G401 (cell line): ENCODE data around the gene USF3. TPM values are rescaled to one million over a fixed set of nuclear protein-coding genes. Genes with fewer than 3 reads are reported as not detected.

Experiments used
- DNase-seq: peaks from one replicate; pipeline ENCODE4 v3.0.0-alpha.2; 2015; ENCODE audit warnings: low spot score
- in situ Hi-C: cut with HindIII; loops from 2 replicates; pipeline ENCODE4 v1.10.0; 2016; ENCODE audit warnings: low sequenced_read_pairs, mixed read lengths
- total RNA-seq: library from RNA; depleted of rRNA; stranded (reverse); fragments of >200 nt; shearing (Covaris generic); gene quantifications from 2 replicates; pipeline ENCODE4 v1.2.3, GENCODE V29; 2014; rRNA removed

USF3 gene
- total RNA-seq, 1 experiment from 2014 or later: 4.5 TPM

GRCh38 chr3:113626503-113627371, 69.7 kb downstream of the USF3 start:
- peak; percentile 85 for DNase-seq
- in situ Hi-C loops: no loop called here

GRCh38 chr3:113625834-113626233, 70.6 kb downstream of the USF3 start:
- in situ Hi-C loops: no loop called here

GRCh38 chr3:113623811-113624210, 72.6 kb downstream of the USF3 start:
- in situ Hi-C loops: no loop called here
- no peak for DNase-seq

More at GRCh38 chr3:113625834-113626233, 70.6 kb downstream of the USF3 start:
- DNase-seq: peak; percentile 21

GRCh38 chr3:113623324-113623723, 73.1 kb downstream of the USF3 start:
- in situ Hi-C loops: no loop called here
- DNase-seq: no peak

- no peak for DNase-seq
- in situ Hi-C loops: no loop called here
Measured at GRCh38 chr3:113620091-113620490, 76.4 kb downstream of the USF3 start.

- in situ Hi-C loops: no loop called here
- DNase-seq: no peak
Measured at GRCh38 chr3:113617726-113618125, 78.7 kb downstream of the USF3 start.

- in situ Hi-C loops: no loop called here
- peak; percentile 79 for DNase-seq
Measured at GRCh38 chr3:113615976-113616375, 80.5 kb downstream of the USF3 start.

GRCh38 chr3:113614402-113614801, 82.0 kb downstream of the USF3 start:
- no peak for DNase-seq
- in situ Hi-C loops: no loop called here

- peak; percentile 53 for DNase-seq
- in situ Hi-C loops: no loop called here
Measured at GRCh38 chr3:113607219-113607596, 89.2 kb downstream of the USF3 start.

- peak; percentile 74 for DNase-seq
- in situ Hi-C loops: no loop called here
Measured at GRCh38 chr3:113606539-113607218, 89.8 kb downstream of the USF3 start.

- peak; percentile 52 for DNase-seq
- in situ Hi-C loops: no loop called here
Measured at GRCh38 chr3:113602836-113603235, 93.6 kb downstream of the USF3 start.

- peak; percentile 84 for DNase-seq
- in situ Hi-C loops: no loop called here
Measured at GRCh38 chr3:113602256-113602655, 94.2 kb downstream of the USF3 start.

- in situ Hi-C loops: no loop called here
- peak; percentile 83 for DNase-seq
Measured at GRCh38 chr3:113601240-113601639, 95.2 kb downstream of the USF3 start.

GRCh38 chr3:113600418-113601182, 95.8 kb downstream of the USF3 start:
- DNase-seq: peak; percentile 90
- in situ Hi-C loops: no loop called here

Other genes starting within 250 kb of the USF3 start
- gene SPICE1, start 181.5 kb downstream of the USF3 start, total RNA-seq: 19.8 and 41.7 TPM in 2 replicates
- gene SIDT1, start 164.1 kb downstream of the USF3 start, total RNA-seq: not detected in 2 replicates
- gene NAA50, start 49.6 kb upstream of the USF3 start, total RNA-seq: 47.2 and 60.2 TPM in 2 replicates
- gene ATP6V1A, start 50.4 kb upstream of the USF3 start, total RNA-seq: 81.8 and 122 TPM in 2 replicates
- gene GRAMD1C, start 142.1 kb upstream of the USF3 start, total RNA-seq: 8.1 and 13.5 TPM in 2 replicates